Measurements from ENCODE around the gene STK32C. TPM values are rescaled to one million over a fixed set of nuclear protein-coding genes. Genes with fewer than 3 reads are reported as not detected.

Gene STK32C
- total and polyA plus RNA-seq, 2 donors (not counting 1 experiment from before 2014, with no cell fraction given), result 9.9 to 16.8 TPM

DNA sequence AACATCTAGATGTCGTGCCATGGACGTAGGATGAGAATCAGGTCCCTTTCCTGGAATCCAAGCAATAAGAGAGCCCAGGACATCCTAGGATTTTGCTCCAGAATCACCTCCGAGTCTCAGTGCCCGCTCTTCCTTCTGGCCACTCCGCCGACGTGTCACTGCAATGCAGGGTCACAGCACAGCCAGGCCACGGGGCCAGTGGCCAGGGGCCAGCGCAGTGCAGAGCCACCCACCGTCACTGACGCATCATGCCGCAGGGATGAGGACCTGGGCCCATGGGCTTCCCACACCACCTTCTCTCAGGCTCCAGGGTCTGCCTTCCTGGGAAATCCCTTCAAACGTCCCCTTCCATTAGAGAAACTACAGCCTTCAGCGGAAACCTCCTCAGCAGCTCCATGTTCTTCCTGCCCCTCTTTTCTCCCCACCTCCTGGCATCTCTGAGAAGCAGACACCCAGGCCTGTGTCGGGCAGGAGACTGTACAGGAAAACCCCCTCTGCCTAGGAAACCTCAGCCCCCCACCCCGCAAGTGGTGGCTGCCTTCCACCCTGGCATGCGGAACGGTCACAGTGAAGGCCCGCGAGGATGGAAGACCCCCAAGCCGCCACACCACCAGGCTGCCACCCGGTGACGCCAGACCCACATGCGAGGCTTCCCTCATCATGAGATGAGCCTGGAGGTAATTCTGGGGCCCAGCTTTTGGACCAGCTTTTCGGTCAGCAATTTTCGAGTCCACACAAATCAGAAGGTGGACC lies 32.1 kb downstream of the STK32C start:
- Histone ChIP-seq H3K27me3 (replicated peaks in 1 of 4; ENCODE audit: control extremely low read depth in 1 of 4, control insufficient read depth in 3 of 4, insufficient read depth in 4 of 4, low read length in 3 of 4) (no peaks in the 10 kb centered on the region), H4K20me1 (ENCODE audit: control insufficient read depth, insufficient read depth, low read length, poor library complexity, severe bottlenecking) (no peaks in the 10 kb centered on the region), H3K4me3 (ENCODE audit: control extremely low read depth in 1 of 5, extremely low read depth in 1 of 5, insufficient read depth in 1 of 5, low read depth in 2 of 5, low read length in 4 of 5) (no peak overlapping the region), H3K9ac (ENCODE audit: low read length) (no peak overlapping the region), H3K36me3 (replicated peaks in 1 of 2; ENCODE audit: control extremely low read depth in 1 of 2, control insufficient read depth in 1 of 2, extremely low read depth in 1 of 2, insufficient read depth in 2 of 2, low read length in 1 of 2) (no peaks in the 10 kb centered on the region), H3K27ac (ENCODE audit: low read length in 2 of 2) (no peak overlapping the region), H3K79me2 (ENCODE audit: control insufficient read depth, insufficient read depth, low read length) (no peaks in the 10 kb centered on the region), H3K4me2 (replicated peaks; ENCODE audit: low read depth, low read length, poor library complexity, severe bottlenecking) (no peak overlapping the region), H3K9me3 (ENCODE audit: control extremely low read depth in 1 of 3, control insufficient read depth in 2 of 3, insufficient read depth in 1 of 3, low read length in 2 of 3) (peaks cover 0 to 5% (median 0%) of the 10 kb centered on the region in 3 donors), H3K4me1 (ENCODE audit: control insufficient read depth in 2 of 2, insufficient read depth in 2 of 2, low read length in 2 of 2) (no peaks in the 10 kb centered on the region), H2AFZ (ENCODE audit: insufficient read depth, low read depth, low read length, poor library complexity, severe bottlenecking) (no peak overlapping the region)
- TF ChIP-seq EZH2 (IDR thresholded peaks at IDR 0.05; ENCODE audit: borderline replicate concordance, insufficient read depth, low read depth, low read length, poor library complexity, severe bottlenecking), result no peak
- TF ChIP-seq, protein P1, sequence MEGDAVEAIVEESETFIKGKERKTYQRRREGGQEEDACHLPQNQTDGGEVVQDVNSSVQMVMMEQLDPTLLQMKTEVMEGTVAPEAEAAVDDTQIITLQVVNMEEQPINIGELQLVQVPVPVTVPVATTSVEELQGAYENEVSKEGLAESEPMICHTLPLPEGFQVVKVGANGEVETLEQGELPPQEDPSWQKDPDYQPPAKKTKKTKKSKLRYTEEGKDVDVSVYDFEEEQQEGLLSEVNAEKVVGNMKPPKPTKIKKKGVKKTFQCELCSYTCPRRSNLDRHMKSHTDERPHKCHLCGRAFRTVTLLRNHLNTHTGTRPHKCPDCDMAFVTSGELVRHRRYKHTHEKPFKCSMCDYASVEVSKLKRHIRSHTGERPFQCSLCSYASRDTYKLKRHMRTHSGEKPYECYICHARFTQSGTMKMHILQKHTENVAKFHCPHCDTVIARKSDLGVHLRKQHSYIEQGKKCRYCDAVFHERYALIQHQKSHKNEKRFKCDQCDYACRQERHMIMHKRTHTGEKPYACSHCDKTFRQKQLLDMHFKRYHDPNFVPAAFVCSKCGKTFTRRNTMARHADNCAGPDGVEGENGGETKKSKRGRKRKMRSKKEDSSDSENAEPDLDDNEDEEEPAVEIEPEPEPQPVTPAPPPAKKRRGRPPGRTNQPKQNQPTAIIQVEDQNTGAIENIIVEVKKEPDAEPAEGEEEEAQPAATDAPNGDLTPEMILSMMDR (IDR thresholded peaks at IDR 0.05), result no peak
- Mint-ChIP-seq H3K27ac (no peak overlapping the region), H3K4me3 (no peak overlapping the region), H3K4me1 (peaks cover 2% of the 10 kb centered on the region), H3K9me3 (ENCODE audit: insufficient read depth) (no peaks in the 10 kb centered on the region), H3K27me3 (no peaks in the 10 kb centered on the region)
- 93% methylated on average over 26 of the region's 26 CpGs for WGBS (ENCODE audit: insufficient coverage)
- ChIA-PET CTCF (no interaction called here), POLR2A (no interaction called here)
- intact Hi-C loops (cut with micrococcal nuclease), result no loop called here
- ATAC-seq (ENCODE audit: low read depth) (no peak), DNase-seq (no peak)

DNA sequence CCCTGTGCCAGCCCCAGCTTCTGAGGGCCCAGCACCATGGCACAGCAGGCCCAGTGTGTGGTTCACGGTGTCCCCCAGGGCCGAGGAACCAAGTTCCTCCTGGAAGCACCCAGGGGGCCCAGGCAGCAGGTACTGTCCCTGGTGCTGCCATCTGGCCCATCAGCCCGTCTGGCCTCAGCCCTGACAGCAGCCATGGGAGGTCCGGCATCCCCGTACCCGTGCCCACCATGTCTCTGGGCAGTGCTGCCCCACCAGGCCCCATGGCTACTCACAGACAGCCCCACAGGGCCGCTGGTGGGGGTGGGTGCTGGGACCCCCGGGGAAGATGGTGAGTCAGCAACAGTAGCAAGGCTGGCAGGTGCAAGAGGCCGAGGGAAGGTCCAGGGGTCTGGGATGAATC lies 32.8 kb downstream of the STK32C start:
- Histone ChIP-seq H4K20me1 (ENCODE audit: control insufficient read depth, insufficient read depth, low read length, poor library complexity, severe bottlenecking) (no peaks in the 10 kb centered on the region), H3K4me3 (ENCODE audit: control extremely low read depth in 1 of 5, extremely low read depth in 1 of 5, insufficient read depth in 1 of 5, low read depth in 2 of 5, low read length in 4 of 5) (no peak overlapping the region), H3K27me3 (replicated peaks in 1 of 4; ENCODE audit: control extremely low read depth in 1 of 4, control insufficient read depth in 3 of 4, insufficient read depth in 4 of 4, low read length in 3 of 4) (no peaks in the 10 kb centered on the region), H3K36me3 (replicated peaks in 1 of 2; ENCODE audit: control extremely low read depth in 1 of 2, control insufficient read depth in 1 of 2, extremely low read depth in 1 of 2, insufficient read depth in 2 of 2, low read length in 1 of 2) (no peaks in the 10 kb centered on the region), H3K4me2 (replicated peaks; ENCODE audit: low read depth, low read length, poor library complexity, severe bottlenecking) (no peak overlapping the region), H3K9ac (ENCODE audit: low read length) (no peak overlapping the region), H3K27ac (ENCODE audit: low read length in 2 of 2) (no peak overlapping the region), H3K79me2 (ENCODE audit: control insufficient read depth, insufficient read depth, low read length) (no peaks in the 10 kb centered on the region), H2AFZ (ENCODE audit: insufficient read depth, low read depth, low read length, poor library complexity, severe bottlenecking) (no peak overlapping the region), H3K9me3 (ENCODE audit: control extremely low read depth in 1 of 3, control insufficient read depth in 2 of 3, insufficient read depth in 1 of 3, low read length in 2 of 3) (peaks cover 0 to 2% (median 0%) of the 10 kb centered on the region in 3 donors), H3K4me1 (ENCODE audit: control insufficient read depth in 2 of 2, insufficient read depth in 2 of 2, low read length in 2 of 2) (no peaks in the 10 kb centered on the region)
- Mint-ChIP-seq H3K27me3 (no peaks in the 10 kb centered on the region), H3K9me3 (ENCODE audit: insufficient read depth) (no peaks in the 10 kb centered on the region), H3K4me1 (peaks cover 2% of the 10 kb centered on the region), H3K27ac (no peak overlapping the region), H3K4me3 (no peak overlapping the region)
- CTCF ChIA-PET, result no interaction called here
- ATAC-seq (ENCODE audit: low read depth), result no peak
- TF ChIP-seq, protein P1 (IDR thresholded peaks at IDR 0.05), result no peak
- no peak for TF ChIP-seq EZH2 (IDR thresholded peaks at IDR 0.05; ENCODE audit: borderline replicate concordance, insufficient read depth, low read depth, low read length, poor library complexity, severe bottlenecking)
- intact Hi-C loops (cut with micrococcal nuclease), result no loop called here
- WGBS (ENCODE audit: insufficient coverage), result 84% methylated on average over 9 of the region's 9 CpGs
- DNase-seq, result no peak
- POLR2A ChIA-PET, result no interaction called here

Measured in B cell (primary cell).